WTC11 (cell line): Measurements from ENCODE around the gene GRIN3B. TPM values are rescaled to one million over a fixed set of nuclear protein-coding genes. Genes with fewer than 3 reads are reported as not detected.

Source experiments
- ATAC-seq: fragments of 200-7000 bp; cut with Tn5 transposase; 2 replicates; pipeline ENCODE4 v1.10.0; 2021; ENCODE audit warnings: mild to moderate bottlenecking, moderate library complexity
- CTCF ChIA-PET: fragments of 300-600 bp; sonication (Branson Sonifier 250); formaldehyde crosslinking; loops from one replicate; lab custom pipeline; 2021; ENCODE audit warnings: antibody characterized with exemption; lab: Charles Lee
- POLR2A ChIA-PET: fragments of 350-600 bp; sonication (Branson Sonifier 250); formaldehyde crosslinking; loops from one replicate; lab custom pipeline; 2021; ENCODE audit warnings: antibody characterized with exemption; lab: Charles Lee
- DNase-seq: peaks from one replicate; pipeline ENCODE4 v3.0.0; 2021; ENCODE audit warnings: low spot score
- H3K27ac Mint-ChIP-seq: 2 replicates; pipeline ENCODE4 v1.8.0; 2021; ENCODE audit warnings: mixed read lengths
- H3K27me3 Mint-ChIP-seq: 2 replicates; pipeline ENCODE4 v1.8.0; 2021; ENCODE audit warnings: low read depth, mild to moderate bottlenecking, moderate library complexity, mixed read lengths
- H3K36me3 Mint-ChIP-seq: 2 replicates; pipeline ENCODE4 v1.8.0; 2021; ENCODE audit warnings: mixed read lengths
- H3K4me1 Mint-ChIP-seq: 2 replicates; pipeline ENCODE4 v1.8.0; 2022; ENCODE audit warnings: mixed read lengths
- H3K4me3 Mint-ChIP-seq: 2 replicates; pipeline ENCODE4 v1.8.0; 2021; ENCODE audit warnings: mild to moderate bottlenecking, moderate library complexity, mixed read lengths
- H3K9me3 Mint-ChIP-seq: 2 replicates; pipeline ENCODE4 v1.8.0; 2021; ENCODE audit warnings: mixed read lengths
- AR ChIP-seq: fragments of 250-450 bp; sonication (Bioruptor Pico); IDR thresholded peaks from 2 replicates; pipeline ENCODE4 v1.9.0; 2021; ENCODE audit warnings: mild to moderate bottlenecking
- CDX4 ChIP-seq: fragments of 250-450 bp; sonication (Bioruptor Pico); IDR thresholded peaks from 2 replicates; pipeline ENCODE4 v1.9.0; 2021; ENCODE audit warnings: moderate library complexity, mild to moderate bottlenecking, inconsistent platforms, borderline replicate concordance
- E2F1 ChIP-seq: sonication (generic); formaldehyde crosslinking; IDR thresholded peaks from 2 replicates; pipeline ENCODE4 v1.8.0; 2022; ENCODE audit warnings: mild to moderate bottlenecking, missing genetic modification reagents
- ETV6 ChIP-seq: sonication (generic); formaldehyde crosslinking; IDR thresholded peaks from 2 replicates; pipeline ENCODE4 v1.8.1; 2022; ENCODE audit warnings: mild to moderate bottlenecking, missing genetic modification reagents
- GTF2I ChIP-seq: fragments of 250-450 bp; sonication (Bioruptor Pico); conservative IDR thresholded peaks from 2 replicates; pipeline ENCODE4 v1.4.0; 2021; ENCODE audit warnings: mild to moderate bottlenecking
- MLX ChIP-seq: sonication (generic); formaldehyde crosslinking; IDR thresholded peaks from 2 replicates; pipeline ENCODE4 v1.8.1; 2023; ENCODE audit warnings: mild to moderate bottlenecking, missing genetic modification reagents, moderate library complexity
- MXD4 ChIP-seq: fragments of 250-450 bp; sonication (Bioruptor Pico); IDR thresholded peaks from 2 replicates; pipeline ENCODE4 v1.8.0; 2021; ENCODE audit warnings: mild to moderate bottlenecking, moderate library complexity, borderline replicate concordance
- NFATC4 ChIP-seq: fragments of 250-450 bp; sonication (Bioruptor Pico); IDR thresholded peaks from 2 replicates; pipeline ENCODE4 v1.9.0; 2021; ENCODE audit warnings: mild to moderate bottlenecking
- NFE2L1 ChIP-seq: sonication (generic); formaldehyde crosslinking; IDR thresholded peaks from 2 replicates; pipeline ENCODE4 v1.8.1; 2023; ENCODE audit warnings: missing genetic modification reagents
- OVOL2 ChIP-seq: fragments of 250-450 bp; sonication (Bioruptor Pico); IDR thresholded peaks from 2 replicates; pipeline ENCODE4 v1.9.0; 2021; ENCODE audit warnings: mild to moderate bottlenecking, borderline replicate concordance
- RORB ChIP-seq: fragments of 250-450 bp; sonication (Bioruptor Pico); IDR thresholded peaks from 2 replicates; pipeline ENCODE4 v1.9.0; 2021; ENCODE audit warnings: mild to moderate bottlenecking
- SMAD3 ChIP-seq: sonication (generic); formaldehyde crosslinking; IDR thresholded peaks from 2 replicates; pipeline ENCODE4 v1.8.0; 2022; ENCODE audit warnings: missing genetic modification reagents, mild to moderate bottlenecking, borderline replicate concordance
- SOX15 ChIP-seq: fragments of 250-450 bp; sonication (Bioruptor Pico); IDR thresholded peaks from 2 replicates; pipeline ENCODE4 v1.9.0; 2021; ENCODE audit warnings: mild to moderate bottlenecking
- ZBTB21 ChIP-seq: sonication (generic); formaldehyde crosslinking; IDR thresholded peaks from 2 replicates; pipeline ENCODE4 v1.8.1; 2023; ENCODE audit warnings: mild to moderate bottlenecking, missing genetic modification reagents, borderline replicate concordance
- ZNF219 ChIP-seq: sonication (generic); formaldehyde crosslinking; IDR thresholded peaks from 2 replicates; pipeline ENCODE4 v1.8.0; 2023; ENCODE audit warnings: missing genetic modification reagents, mild to moderate bottlenecking, borderline replicate concordance
- ZNF671 ChIP-seq: fragments of 250-450 bp; sonication (Bioruptor Pico); IDR thresholded peaks from 2 replicates; pipeline ENCODE4 v1.8.0; 2021; ENCODE audit warnings: mild to moderate bottlenecking
- total RNA-seq: library from RNA; stranded (reverse); gene quantifications from 3 replicates; pipeline ENCODE4 v1.2.3, GENCODE V29; 2021
- TF ChIP-seq, protein P1 (sequence below): sonication (generic); formaldehyde crosslinking; IDR thresholded peaks from 2 replicates; pipeline ENCODE4 v1.8.1; 2023; ENCODE audit warnings: mild to moderate bottlenecking, missing genetic modification reagents
- TF ChIP-seq, protein P2 (sequence below): sonication (generic); formaldehyde crosslinking; IDR thresholded peaks from 2 replicates; pipeline ENCODE4 v1.8.0; 2023; ENCODE audit warnings: missing genetic modification reagents, mild to moderate bottlenecking, borderline replicate concordance
- TF ChIP-seq, protein P3 (sequence below): sonication (generic); formaldehyde crosslinking; conservative IDR thresholded peaks from 2 replicates; pipeline ENCODE4 v1.8.1; 2022; ENCODE audit warnings: mild to moderate bottlenecking, missing genetic modification reagents

Gene GRIN3B
- total RNA-seq, 1 experiment from 2014 or later, result 1.9 TPM

DNA sequence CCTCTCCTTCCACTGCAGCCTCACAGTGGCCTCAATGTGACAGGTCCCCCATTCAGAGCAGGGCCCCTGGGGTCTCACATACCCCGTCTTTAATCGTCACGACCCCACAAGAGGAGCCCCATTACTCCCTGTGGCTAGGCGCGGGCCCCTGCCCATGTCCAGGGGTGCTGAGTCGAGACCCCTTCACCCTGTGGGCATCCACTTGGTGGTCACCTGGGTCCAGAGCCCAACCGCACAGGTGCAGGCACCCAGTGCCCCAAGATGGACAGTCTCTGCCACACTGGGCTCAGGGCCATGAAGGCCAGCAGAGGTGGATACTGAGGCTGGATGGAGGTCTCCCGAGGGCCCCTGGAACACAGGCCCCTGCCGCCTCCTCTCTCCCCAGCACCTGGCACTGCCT is 17.7 kb downstream of the GRIN3B start (continued):
- TF ChIP-seq MLX (CRISPR knock-in tag) (no peak), SMAD3 (CRISPR knock-in tag) (no peak)

DNA sequence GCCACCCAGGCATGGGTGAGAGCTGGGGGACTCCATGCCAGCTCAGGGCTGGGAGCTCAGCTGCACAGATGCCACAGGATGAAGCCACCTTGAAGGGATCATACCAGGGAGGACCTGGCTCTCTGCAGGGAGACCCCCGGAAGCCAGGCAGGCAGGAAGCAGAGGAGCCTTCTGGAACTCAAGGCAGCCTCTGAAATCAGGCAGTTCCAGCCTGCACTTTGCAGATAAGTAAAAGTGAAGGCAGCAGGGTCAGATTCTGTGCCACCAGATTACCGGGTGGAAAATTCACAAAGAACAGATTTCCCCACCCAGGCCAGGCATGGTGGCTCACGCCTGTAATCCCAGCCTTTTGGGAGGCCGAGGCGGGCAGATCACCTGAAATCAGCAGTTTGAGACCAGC is 18.2 kb downstream of the GRIN3B start:
- peaks cover 28% of the 10 kb centered on the region for H3K4me1 Mint-ChIP-seq
- H3K27me3 Mint-ChIP-seq, result no peaks in the 10 kb centered on the region
- ATAC-seq (no peak), DNase-seq (no peak)
- H3K36me3 Mint-ChIP-seq, result no peaks in the 10 kb centered on the region; the same call in 1 of the 2 replicates
- no peaks in the 10 kb centered on the region for H3K9me3 Mint-ChIP-seq
- TF ChIP-seq AR (CRISPR knock-in tag) (no peak), E2F1 (CRISPR knock-in tag) (no peak)
- no peak overlapping the region for H3K27ac Mint-ChIP-seq
- H3K4me3 Mint-ChIP-seq, result peak overlapping the region; percentile 83
- POLR2A ChIA-PET, result no interaction called here
- CTCF ChIA-PET, result interaction anchor here (2.1 kb wide), 1 partner anchor 21 kb away, joined by 4 read pairs; the partner anchor contains the start of gene ABCA7

- H3K9me3 Mint-ChIP-seq, result no peaks in the 10 kb centered on the region
- ATAC-seq, result no peak
- CTCF ChIA-PET, result interaction anchor here (1.3 to 2.1 kb wide), 4 partner anchors 17 to 225 kb away, joined by 3 to 6 read pairs (median 4); partner anchors contain the start of genes ABCA7 and GRIN3B
- no peaks in the 10 kb centered on the region for H3K27me3 Mint-ChIP-seq
- peak overlapping the region; percentile 83 for H3K4me3 Mint-ChIP-seq
- H3K27ac Mint-ChIP-seq, result peak overlapping the region; percentile 27; the same call in 1 of the 2 replicates
- no peaks in the 10 kb centered on the region; the same call in 1 of the 2 replicates for H3K36me3 Mint-ChIP-seq
- POLR2A ChIA-PET, result interaction anchor here (0.5 kb wide), 1 partner anchor 8 kb away, joined by 3 read pairs; no protein-coding TSS in a partner anchor
- H3K4me1 Mint-ChIP-seq, result peaks cover 28% of the 10 kb centered on the region
- DNase-seq, result no peak
- TF ChIP-seq, protein P1, sequence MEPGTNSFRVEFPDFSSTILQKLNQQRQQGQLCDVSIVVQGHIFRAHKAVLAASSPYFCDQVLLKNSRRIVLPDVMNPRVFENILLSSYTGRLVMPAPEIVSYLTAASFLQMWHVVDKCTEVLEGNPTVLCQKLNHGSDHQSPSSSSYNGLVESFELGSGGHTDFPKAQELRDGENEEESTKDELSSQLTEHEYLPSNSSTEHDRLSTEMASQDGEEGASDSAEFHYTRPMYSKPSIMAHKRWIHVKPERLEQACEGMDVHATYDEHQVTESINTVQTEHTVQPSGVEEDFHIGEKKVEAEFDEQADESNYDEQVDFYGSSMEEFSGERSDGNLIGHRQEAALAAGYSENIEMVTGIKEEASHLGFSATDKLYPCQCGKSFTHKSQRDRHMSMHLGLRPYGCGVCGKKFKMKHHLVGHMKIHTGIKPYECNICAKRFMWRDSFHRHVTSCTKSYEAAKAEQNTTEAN (CRISPR knock-in tag), result no peak
- TF ChIP-seq, protein P2, sequence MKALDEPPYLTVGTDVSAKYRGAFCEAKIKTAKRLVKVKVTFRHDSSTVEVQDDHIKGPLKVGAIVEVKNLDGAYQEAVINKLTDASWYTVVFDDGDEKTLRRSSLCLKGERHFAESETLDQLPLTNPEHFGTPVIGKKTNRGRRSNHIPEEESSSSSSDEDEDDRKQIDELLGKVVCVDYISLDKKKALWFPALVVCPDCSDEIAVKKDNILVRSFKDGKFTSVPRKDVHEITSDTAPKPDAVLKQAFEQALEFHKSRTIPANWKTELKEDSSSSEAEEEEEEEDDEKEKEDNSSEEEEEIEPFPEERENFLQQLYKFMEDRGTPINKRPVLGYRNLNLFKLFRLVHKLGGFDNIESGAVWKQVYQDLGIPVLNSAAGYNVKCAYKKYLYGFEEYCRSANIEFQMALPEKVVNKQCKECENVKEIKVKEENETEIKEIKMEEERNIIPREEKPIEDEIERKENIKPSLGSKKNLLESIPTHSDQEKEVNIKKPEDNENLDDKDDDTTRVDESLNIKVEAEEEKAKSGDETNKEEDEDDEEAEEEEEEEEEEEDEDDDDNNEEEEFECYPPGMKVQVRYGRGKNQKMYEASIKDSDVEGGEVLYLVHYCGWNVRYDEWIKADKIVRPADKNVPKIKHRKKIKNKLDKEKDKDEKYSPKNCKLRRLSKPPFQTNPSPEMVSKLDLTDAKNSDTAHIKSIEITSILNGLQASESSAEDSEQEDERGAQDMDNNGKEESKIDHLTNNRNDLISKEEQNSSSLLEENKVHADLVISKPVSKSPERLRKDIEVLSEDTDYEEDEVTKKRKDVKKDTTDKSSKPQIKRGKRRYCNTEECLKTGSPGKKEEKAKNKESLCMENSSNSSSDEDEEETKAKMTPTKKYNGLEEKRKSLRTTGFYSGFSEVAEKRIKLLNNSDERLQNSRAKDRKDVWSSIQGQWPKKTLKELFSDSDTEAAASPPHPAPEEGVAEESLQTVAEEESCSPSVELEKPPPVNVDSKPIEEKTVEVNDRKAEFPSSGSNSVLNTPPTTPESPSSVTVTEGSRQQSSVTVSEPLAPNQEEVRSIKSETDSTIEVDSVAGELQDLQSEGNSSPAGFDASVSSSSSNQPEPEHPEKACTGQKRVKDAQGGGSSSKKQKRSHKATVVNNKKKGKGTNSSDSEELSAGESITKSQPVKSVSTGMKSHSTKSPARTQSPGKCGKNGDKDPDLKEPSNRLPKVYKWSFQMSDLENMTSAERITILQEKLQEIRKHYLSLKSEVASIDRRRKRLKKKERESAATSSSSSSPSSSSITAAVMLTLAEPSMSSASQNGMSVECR (CRISPR knock-in tag), result no peak
- TF ChIP-seq ZNF219 (CRISPR knock-in tag) (no peak), NFE2L1 (CRISPR knock-in tag) (no peak), OVOL2 (CRISPR knock-in tag) (no peak), GTF2I (no peak), SOX15 (CRISPR knock-in tag) (no peak), NFATC4 (CRISPR knock-in tag) (no peak), ZNF671 (CRISPR knock-in tag) (no peak), MXD4 (CRISPR knock-in tag) (no peak), CDX4 (CRISPR knock-in tag) (no peak), ZBTB21 (no peak), RORB (CRISPR knock-in tag) (no peak), ETV6 (CRISPR knock-in tag) (no peak)
- TF ChIP-seq, protein P3, sequence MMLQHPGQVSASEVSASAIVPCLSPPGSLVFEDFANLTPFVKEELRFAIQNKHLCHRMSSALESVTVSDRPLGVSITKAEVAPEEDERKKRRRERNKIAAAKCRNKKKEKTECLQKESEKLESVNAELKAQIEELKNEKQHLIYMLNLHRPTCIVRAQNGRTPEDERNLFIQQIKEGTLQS (CRISPR knock-in tag), result no peak
Measured at GRCh38 chr19:1018932-1019615, 18.9 kb downstream of the GRIN3B start.
